Loucy (cell line): Measurements from ENCODE around the gene AMACR.

Source experiments
- H2AFZ ChIP-seq: fragments of 200-600 bp; sonication (generic); 2 replicates; pipeline ENCODE4 v1.6.0; 2016; ENCODE audit warnings: antibody characterized with exemption, mild to moderate bottlenecking, low read length, moderate library complexity
- H3F3A ChIP-seq: fragments of 200-600 bp; 2 replicates; pipeline ENCODE4 v1.6.0; 2016; ENCODE audit warnings: antibody characterized with exemption, low read depth, mild to moderate bottlenecking
- H3K27me3 ChIP-seq: fragments of 200-600 bp; sonication (generic); 2 replicates; pipeline ENCODE4 v1.6.1; 2014; ENCODE audit warnings: low read length, mild to moderate bottlenecking; ENCODE audit not compliant: insufficient read depth, poor library complexity, severe bottlenecking
- H3K36me3 ChIP-seq: fragments of 200-600 bp; sonication (generic); 2 replicates; pipeline ENCODE4 v1.6.1; 2016; ENCODE audit warnings: low read length; ENCODE audit not compliant: insufficient read depth
- H3K4me1 ChIP-seq: fragments of 200-600 bp; sonication (generic); 2 replicates; pipeline ENCODE4 v1.5.1; 2014; ENCODE audit warnings: low read length, mild to moderate bottlenecking; ENCODE audit not compliant: insufficient read depth, poor library complexity, severe bottlenecking
- H3K4me2 ChIP-seq: fragments of 200-600 bp; sonication (generic); 2 replicates; pipeline ENCODE4 v1.6.0; 2014; ENCODE audit warnings: antibody characterized with exemption, low read length, low read depth, mild to moderate bottlenecking; ENCODE audit not compliant: poor library complexity, severe bottlenecking
- H3K4me3 ChIP-seq: fragments of 200-600 bp; sonication (generic); 2 replicates; pipeline ENCODE4 v1.5.1; 2014; ENCODE audit warnings: low read length, mild to moderate bottlenecking, mixed read lengths; ENCODE audit not compliant: poor library complexity, severe bottlenecking
- H3K79me2 ChIP-seq: fragments of 200-600 bp; sonication (generic); 2 replicates; pipeline ENCODE4 v1.6.1; 2014; ENCODE audit warnings: low read length; ENCODE audit not compliant: insufficient read depth
- H3K9ac ChIP-seq: fragments of 200-600 bp; sonication (generic); 2 replicates; pipeline ENCODE4 v1.6.0; 2014; ENCODE audit warnings: mild to moderate bottlenecking, low read depth, low read length, moderate library complexity; ENCODE audit not compliant: poor library complexity, severe bottlenecking
- H3K9me2 ChIP-seq: fragments of 200-600 bp; sonication (generic); replicated peaks from 2 replicates; pipeline ENCODE4 v1.6.1; 2016; ENCODE audit warnings: low read depth, low read length, mixed read lengths
- H3K9me3 ChIP-seq: fragments of 200-600 bp; sonication (generic); 2 replicates; pipeline ENCODE4 v1.6.1; 2014; ENCODE audit warnings: mild to moderate bottlenecking, antibody characterized with exemption, low read length, low read depth; ENCODE audit not compliant: insufficient read depth
- H4K20me1 ChIP-seq: fragments of 200-600 bp; sonication (generic); 2 replicates; pipeline ENCODE4 v1.6.0; 2014; ENCODE audit warnings: antibody characterized with exemption, low read length, mild to moderate bottlenecking; ENCODE audit not compliant: insufficient read depth, poor library complexity, severe bottlenecking
- EZH2phosphoT487 ChIP-seq: fragments of 200-600 bp; IDR thresholded peaks from 2 replicates; pipeline ENCODE4 v1.6.1; 2018; ENCODE audit warnings: antibody characterized with exemption, mild to moderate bottlenecking, moderate library complexity, borderline replicate concordance
- TF ChIP-seq, protein P1 (sequence below): fragments of 200-600 bp; sonication (generic); conservative IDR thresholded peaks from 2 replicates; pipeline ENCODE4 v1.5.1; 2014; ENCODE audit warnings: mild to moderate bottlenecking, antibody characterized with exemption, low read length

The AMACR gene

DNA sequence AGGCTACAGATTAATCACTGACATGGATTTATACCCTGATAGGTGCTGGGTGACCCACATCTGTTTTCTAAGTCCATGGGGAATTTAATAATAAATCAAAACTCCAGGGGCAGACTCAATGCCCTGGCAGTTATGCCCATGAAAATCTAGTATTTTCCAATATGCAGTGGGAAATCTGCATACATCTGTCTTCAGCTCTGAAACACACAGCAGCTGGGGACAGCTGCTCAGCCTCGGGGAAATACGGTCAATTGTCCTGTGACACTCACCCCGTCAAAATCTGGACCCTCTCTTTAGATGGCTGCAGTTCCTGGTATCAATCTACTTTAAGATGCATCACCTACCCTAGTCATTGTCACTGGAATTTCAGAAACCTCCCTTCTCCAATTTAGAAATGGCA, 47.8 kb upstream of the AMACR start:
- Histone ChIP-seq H3K36me3 (peaks cover 23% of the 10 kb centered on the region; the same call in 1 of the 2 replicates), H3K27me3 (no peaks in the 10 kb centered on the region), H3K9me2 (no peaks in the 10 kb centered on the region), H3K4me3 (no peak overlapping the region), H3K9me3 (no peaks in the 10 kb centered on the region), H3K4me1 (no peaks in the 10 kb centered on the region), H3F3A (no peaks in the 10 kb centered on the region), H3K9ac (no peak overlapping the region), H2AFZ (no peak overlapping the region), H3K4me2 (no peak overlapping the region), H4K20me1 (no peaks in the 10 kb centered on the region), H3K79me2 (no peaks in the 10 kb centered on the region)
- no peak for TF ChIP-seq EZH2phosphoT487
- TF ChIP-seq, protein P1, sequence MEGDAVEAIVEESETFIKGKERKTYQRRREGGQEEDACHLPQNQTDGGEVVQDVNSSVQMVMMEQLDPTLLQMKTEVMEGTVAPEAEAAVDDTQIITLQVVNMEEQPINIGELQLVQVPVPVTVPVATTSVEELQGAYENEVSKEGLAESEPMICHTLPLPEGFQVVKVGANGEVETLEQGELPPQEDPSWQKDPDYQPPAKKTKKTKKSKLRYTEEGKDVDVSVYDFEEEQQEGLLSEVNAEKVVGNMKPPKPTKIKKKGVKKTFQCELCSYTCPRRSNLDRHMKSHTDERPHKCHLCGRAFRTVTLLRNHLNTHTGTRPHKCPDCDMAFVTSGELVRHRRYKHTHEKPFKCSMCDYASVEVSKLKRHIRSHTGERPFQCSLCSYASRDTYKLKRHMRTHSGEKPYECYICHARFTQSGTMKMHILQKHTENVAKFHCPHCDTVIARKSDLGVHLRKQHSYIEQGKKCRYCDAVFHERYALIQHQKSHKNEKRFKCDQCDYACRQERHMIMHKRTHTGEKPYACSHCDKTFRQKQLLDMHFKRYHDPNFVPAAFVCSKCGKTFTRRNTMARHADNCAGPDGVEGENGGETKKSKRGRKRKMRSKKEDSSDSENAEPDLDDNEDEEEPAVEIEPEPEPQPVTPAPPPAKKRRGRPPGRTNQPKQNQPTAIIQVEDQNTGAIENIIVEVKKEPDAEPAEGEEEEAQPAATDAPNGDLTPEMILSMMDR: no peak

- H3K9ac ChIP-seq: no peak overlapping the region
- no peaks in the 10 kb centered on the region for H3K27me3 ChIP-seq
- no peaks in the 10 kb centered on the region for H4K20me1 ChIP-seq
- TF ChIP-seq, protein P1: no peak
- TF ChIP-seq EZH2phosphoT487: no peak
- H3K9me2 ChIP-seq: no peaks in the 10 kb centered on the region
- H3K79me2 ChIP-seq: no peaks in the 10 kb centered on the region
- H3F3A ChIP-seq: no peaks in the 10 kb centered on the region
- H3K4me2 ChIP-seq: no peak overlapping the region
- H3K9me3 ChIP-seq: no peaks in the 10 kb centered on the region
- no peak overlapping the region for H2AFZ ChIP-seq
- peaks cover 21% of the 10 kb centered on the region; the same call in 1 of the 2 replicates for H3K36me3 ChIP-seq
- H3K4me3 ChIP-seq: no peak overlapping the region
- no peaks in the 10 kb centered on the region for H3K4me1 ChIP-seq
Observed at GRCh38 chr5:34054400-34054729, 46.5 kb upstream of the AMACR start.

DNA sequence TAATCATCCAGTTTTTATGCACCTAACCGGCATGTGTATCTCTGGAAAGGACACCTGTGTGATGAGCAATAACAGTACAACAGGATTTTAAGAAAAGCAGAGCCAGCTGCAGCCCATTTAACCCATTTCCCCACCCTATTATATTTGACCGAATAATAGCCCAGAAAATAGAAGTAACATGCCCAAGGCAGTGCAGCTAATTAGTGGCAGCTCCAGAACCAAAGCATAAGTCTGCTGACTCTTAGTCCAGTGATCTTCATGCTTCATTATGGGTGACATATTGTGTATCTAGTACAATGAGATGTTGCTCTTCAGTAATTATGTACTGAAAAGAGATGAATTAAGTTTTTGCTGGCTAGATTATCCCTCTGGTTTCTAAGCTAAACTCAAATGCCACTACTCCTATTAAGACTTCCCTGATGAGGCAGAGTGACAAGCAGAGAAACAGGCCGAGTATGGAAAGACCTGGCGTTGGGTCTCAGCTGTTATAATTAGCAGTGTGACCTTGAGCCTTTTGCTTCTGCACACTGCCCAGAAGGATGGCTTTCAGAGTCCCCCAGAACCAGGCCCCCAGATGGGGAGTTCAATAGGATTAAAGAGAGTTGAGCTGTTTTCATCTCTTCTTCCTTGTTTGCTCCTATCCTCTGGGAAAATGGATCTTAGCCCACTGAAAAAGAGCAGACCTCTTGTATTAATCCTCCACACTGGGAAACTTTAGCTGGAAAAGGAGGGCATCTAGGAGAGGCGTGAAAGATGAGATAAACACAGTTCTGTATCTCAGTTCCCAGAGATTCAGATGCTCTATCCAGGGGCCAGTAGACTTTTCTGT, 45.9 kb upstream of the AMACR start:
- Histone ChIP-seq H3K4me3 (no peak overlapping the region), H3K4me1 (no peaks in the 10 kb centered on the region), H3K9ac (no peak overlapping the region), H3K27me3 (no peaks in the 10 kb centered on the region), H3K9me2 (no peaks in the 10 kb centered on the region), H3K9me3 (no peaks in the 10 kb centered on the region), H3K4me2 (no peak overlapping the region), H3F3A (no peaks in the 10 kb centered on the region), H3K79me2 (no peaks in the 10 kb centered on the region), H2AFZ (no peak overlapping the region), H4K20me1 (no peaks in the 10 kb centered on the region), H3K36me3 (peaks cover 18% of the 10 kb centered on the region; the same call in 1 of the 2 replicates)
- TF ChIP-seq EZH2phosphoT487: no peak
- TF ChIP-seq, protein P1: no peak
